Measurements from ENCODE around the gene PLPP1.

PLPP1 gene

GRCh38 chr5:55407059-55407684 lies 127.6 kb downstream of the PLPP1 start:
- DNase-seq (ENCODE audit: low spot score): peak; percentile 40

GRCh38 chr5:55406292-55406691 lies 128.5 kb downstream of the PLPP1 start:
- no peak for DNase-seq (ENCODE audit: low spot score)

DNA sequence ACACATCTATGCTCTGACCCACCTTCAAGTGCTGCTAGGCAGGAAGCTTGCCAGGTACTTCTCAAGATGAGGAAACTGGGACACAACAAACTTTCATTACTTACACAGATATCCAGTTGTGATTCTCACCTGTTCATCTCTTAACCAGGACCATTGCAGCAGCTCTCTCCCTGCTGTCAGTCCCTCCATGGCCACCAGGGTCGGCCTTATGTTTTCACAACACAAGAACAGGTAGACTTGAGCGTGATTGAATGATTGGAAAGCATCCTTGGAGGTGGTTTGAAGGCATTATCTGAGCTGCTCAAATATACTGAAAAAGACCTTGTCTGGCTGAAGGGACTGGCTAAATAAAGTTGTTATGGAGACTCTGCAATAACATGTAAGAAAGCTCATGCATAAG lies 132.6 kb downstream of the PLPP1 start:
- no peak for DNase-seq (ENCODE audit: low spot score)

DNA sequence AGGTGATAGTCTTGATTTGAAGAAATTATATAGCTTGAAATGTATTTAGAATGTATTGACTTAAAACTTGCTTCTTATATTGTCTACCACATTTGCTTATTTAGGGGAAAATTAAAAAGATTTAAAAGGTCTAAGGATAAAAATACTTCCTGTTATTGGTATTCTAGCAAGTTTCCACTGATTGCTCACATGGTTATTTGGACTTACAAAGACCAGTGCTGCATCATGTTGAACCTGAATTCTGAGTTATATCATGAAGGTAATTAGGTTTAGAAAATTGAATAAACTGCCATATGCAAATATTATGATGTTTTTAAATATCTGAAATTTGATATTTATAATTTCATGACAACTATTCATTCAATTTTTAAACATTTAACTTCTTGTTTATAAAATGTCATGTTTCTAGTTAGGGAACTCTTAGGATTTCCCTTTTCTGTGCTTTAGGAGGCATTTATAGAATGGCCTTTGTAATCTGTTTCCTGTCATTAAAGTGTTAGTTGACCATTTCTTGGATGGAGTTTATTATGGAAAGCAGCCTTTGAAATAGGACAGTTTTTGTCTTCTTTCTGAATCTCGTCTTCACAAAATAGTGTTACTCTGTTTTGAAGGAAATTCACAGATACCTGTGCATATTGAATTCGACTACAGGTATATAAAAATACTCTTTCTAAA lies 141.1 kb downstream of the PLPP1 start:
- DNase-seq (ENCODE audit: low spot score): no peak

DNA sequence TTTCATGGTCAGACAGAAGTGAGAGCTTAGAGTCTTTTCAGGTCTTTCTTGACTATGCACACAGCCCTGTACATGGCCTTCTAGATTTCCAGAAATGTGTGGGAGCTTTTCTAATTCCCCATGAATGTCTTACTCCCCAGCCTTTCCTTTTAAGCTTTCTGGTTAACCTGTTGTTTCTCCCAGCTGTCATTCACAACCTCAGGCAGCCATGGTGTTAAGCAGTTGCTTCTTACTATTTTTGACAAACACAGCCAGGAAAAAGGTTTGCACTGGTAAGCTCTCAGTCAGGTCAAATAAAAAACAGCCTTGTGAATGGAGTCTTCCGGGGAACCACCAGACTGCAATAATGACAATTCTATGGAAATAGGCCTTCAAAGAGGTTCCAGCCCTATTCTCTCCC lies 142.1 kb downstream of the PLPP1 start:
- no peak for DNase-seq (ENCODE audit: low spot score)

DNA sequence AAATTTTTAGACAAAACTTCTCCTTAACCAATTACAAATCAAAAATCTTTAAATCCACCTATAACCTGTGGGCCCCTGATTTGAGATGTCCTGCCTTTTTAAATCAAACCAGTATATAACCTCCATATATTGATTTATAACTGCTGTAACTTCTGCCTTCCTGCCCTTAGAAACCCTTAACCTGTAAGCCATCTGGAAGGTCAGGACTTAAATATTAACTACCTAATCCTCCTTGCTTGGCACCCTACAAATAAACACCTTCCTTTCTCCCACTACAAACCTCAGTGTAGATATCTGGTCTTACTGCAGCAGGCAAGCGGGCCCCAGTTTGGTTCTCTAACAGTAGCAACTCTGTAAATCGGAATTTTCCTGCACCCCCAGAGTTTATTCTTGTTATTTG lies 143.1 kb downstream of the PLPP1 start:
- DNase-seq (ENCODE audit: low spot score): no peak

GRCh38 chr5:55387865-55388264 lies 146.9 kb downstream of the PLPP1 start:
- DNase-seq (ENCODE audit: low spot score): no peak

DNA sequence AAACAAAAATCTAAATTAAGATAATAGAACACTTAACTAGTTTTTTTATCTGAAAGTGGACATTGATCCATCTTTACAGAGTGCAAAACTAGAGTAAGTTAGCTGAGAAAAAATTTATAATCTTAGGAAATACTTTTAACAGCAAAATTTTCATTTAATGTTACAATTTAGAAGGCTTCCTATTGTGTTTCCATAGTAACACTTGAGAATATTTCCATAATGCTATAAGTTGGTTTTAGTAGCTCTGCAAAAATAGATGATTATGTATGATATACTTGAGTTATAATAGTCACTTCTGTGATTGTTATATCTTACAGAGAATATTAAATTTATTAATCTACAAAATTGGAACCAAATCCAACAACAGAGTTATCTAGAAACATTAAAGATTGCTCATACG lies 148.4 kb downstream of the PLPP1 start:
- no peak for DNase-seq (ENCODE audit: low spot score)

GRCh38 chr5:55385846-55386245 lies 148.9 kb downstream of the PLPP1 start:
- DNase-seq (ENCODE audit: low spot score): no peak

- no peak for DNase-seq (ENCODE audit: low spot score)
Measured at GRCh38 chr5:55385227-55385626, 149.5 kb downstream of the PLPP1 start.

DNA sequence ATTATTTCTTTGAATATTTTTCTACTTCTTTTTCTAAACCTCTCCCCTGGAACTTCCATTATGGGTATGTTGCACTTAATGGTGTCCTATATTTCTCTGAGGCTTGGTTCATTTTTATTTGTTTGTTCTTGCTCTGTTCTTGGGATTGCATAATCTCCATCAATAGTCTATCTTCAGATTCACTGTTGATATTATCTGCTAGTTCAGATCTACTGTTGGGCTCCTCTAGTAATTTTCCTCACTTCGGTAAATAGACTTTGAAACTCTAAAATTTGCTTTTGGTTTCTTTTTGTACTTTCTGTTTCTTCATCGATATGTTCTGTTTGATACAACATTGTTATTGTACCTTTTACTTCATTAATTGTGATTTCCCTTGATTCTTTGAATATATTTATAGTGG lies 150.7 kb downstream of the PLPP1 start:
- DNase-seq (ENCODE audit: low spot score): no peak

DNA sequence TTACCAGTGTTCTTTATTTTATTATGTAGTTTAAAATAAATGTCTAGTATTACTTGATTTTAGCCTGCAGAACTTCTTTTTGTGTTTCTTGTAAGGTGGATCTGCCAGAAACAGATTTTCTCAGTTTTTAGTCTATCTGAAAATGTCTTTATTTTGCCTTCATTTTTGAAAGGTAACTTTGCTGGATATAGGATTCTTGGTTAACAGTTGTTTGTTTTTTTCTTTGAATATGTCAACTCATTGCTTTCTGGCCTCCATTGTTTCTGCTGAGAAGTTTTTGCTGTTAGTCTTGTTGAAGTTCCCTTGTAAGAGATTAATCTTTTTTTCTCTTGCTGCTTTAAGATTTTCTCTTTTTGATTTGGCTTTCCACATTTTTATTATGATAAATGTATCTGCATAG lies 151.5 kb downstream of the PLPP1 start:
- no peak for DNase-seq (ENCODE audit: low spot score)

DNA sequence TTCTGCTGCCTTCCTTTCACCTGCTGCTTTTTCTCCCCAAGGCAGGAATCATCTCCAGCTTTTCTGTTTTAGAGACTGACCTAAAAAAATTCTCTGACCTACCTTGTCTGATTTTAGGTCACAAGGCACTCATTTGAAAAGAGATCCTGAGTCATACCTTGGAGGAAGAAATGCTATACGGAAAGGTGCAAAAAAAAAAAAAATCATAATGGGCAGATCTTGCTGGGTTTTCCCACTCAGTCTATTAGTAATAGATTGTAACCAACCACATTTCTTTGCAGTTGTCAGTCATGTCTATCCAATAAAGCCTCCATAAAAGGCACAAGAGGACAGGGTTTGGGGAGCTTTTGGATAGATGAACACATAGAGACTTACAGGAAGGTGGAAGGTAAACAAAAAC lies 157.0 kb downstream of the PLPP1 start:
- DNase-seq (ENCODE audit: low spot score): no peak
